Fibroblast of lung (primary cell): ENCODE measurements around the gene GABBR2.

Experiments used
- CTCF ChIP-seq, 2 donors: IDR thresholded peaks in 1 of 2; conservative IDR thresholded peaks in 1 of 2; 1 replicate in 1 of 2; 2 replicates in 1 of 2; pipeline ENCODE4 v1.5.1; 2011 to 2012; ENCODE audit warnings: low read length in 2 of 2, control low read depth in 1 of 2, inconsistent platforms in 1 of 2, low read depth in 1 of 2, mild to moderate bottlenecking in 1 of 2
- EZH2 ChIP-seq: IDR thresholded peaks from 2 replicates; pipeline ENCODE4 v1.5.1; 2012; ENCODE audit warnings: low read length, control low read depth, mild to moderate bottlenecking; ENCODE audit errors: missing control alignments

- TF ChIP-seq EZH2: no peak
- TF ChIP-seq CTCF (conservative IDR thresholded peaks at IDR 0.05 in 1 of 2, IDR thresholded peaks at IDR 0.05 in 1 of 2; ENCODE audit: low read depth in 1 of 2, low read length in 2 of 2): no peak
These were observed 138.7 kb downstream of the GABBR2 start for GRCh38 chr9:98570055-98570454.
